HL-60 (cell line): ENCODE results near the gene MX2.

ENCODE experiments used
- DNase-seq, 2 experiments: peaks; one replicate each; pipeline ENCODE4 v3.0.0-alpha.2; 2010 to 2020; ENCODE audit warnings: low read depth in 1 of 2, low spot score in 1 of 2
- H3K27ac ChIP-seq: fragments of 250-450 bp; sonication (Bioruptor Pico); replicated peaks from 2 replicates; pipeline ENCODE4 v1.5.1; 2020; ENCODE audit warnings: mild to moderate bottlenecking, moderate library complexity
- H3K27me3 ChIP-seq: fragments of 250-450 bp; sonication (Bioruptor Pico); 2 replicates; pipeline ENCODE4 v1.5.1; 2021; ENCODE audit warnings: mild to moderate bottlenecking, moderate library complexity; ENCODE audit not compliant: insufficient read depth, poor library complexity, severe bottlenecking
- H3K4me3 ChIP-seq: replicated peaks from 2 replicates; pipeline ENCODE4 v1.5.1; 2011; ENCODE audit warnings: mild to moderate bottlenecking, control low read depth, low read length; ENCODE audit not compliant: insufficient read depth
- GABPA ChIP-seq: IDR thresholded peaks from 2 replicates; pipeline ENCODE4 v1.6.1; 2012; ENCODE audit warnings: low read depth
- POLR2AphosphoS5 ChIP-seq: IDR thresholded peaks from 2 replicates; pipeline ENCODE4 v1.6.1; 2012; ENCODE audit warnings: low read depth
- SPI1 ChIP-seq: IDR thresholded peaks from 2 replicates; pipeline ENCODE4 v1.6.1; 2012; ENCODE audit warnings: low read depth, mild to moderate bottlenecking, borderline replicate concordance
- TF ChIP-seq, protein P1 (sequence below): IDR thresholded peaks from 2 replicates; pipeline ENCODE4 v1.6.1; 2012; ENCODE audit warnings: low read depth; ENCODE audit not compliant: insufficient replicate concordance
- TF ChIP-seq, protein P2 (sequence below): IDR thresholded peaks from one replicate; pipeline ENCODE4 v1.5.1; 2011; ENCODE audit warnings: low read length, control low read depth, inconsistent platforms; ENCODE audit not compliant: insufficient read depth

Gene MX2

DNA sequence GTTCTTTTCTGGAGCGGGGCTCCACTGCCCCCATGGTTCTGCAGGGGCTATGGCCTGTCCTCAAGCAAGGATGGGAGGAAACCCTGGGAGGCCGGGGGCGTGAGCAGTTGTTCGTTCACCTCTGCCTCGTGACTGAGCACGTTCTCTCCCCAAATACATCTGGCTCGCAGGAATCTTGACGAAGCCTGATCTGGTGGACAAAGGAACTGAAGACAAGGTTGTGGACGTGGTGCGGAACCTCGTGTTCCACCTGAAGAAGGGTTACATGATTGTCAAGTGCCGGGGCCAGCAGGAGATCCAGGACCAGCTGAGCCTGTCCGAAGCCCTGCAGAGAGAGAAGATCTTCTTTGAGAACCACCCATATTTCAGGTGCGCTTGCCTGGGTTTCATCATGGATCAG lies 79.7 kb downstream of the MX2 start:
- TF ChIP-seq SPI1 (no peak), POLR2AphosphoS5 (no peak)
- TF ChIP-seq, protein P1, sequence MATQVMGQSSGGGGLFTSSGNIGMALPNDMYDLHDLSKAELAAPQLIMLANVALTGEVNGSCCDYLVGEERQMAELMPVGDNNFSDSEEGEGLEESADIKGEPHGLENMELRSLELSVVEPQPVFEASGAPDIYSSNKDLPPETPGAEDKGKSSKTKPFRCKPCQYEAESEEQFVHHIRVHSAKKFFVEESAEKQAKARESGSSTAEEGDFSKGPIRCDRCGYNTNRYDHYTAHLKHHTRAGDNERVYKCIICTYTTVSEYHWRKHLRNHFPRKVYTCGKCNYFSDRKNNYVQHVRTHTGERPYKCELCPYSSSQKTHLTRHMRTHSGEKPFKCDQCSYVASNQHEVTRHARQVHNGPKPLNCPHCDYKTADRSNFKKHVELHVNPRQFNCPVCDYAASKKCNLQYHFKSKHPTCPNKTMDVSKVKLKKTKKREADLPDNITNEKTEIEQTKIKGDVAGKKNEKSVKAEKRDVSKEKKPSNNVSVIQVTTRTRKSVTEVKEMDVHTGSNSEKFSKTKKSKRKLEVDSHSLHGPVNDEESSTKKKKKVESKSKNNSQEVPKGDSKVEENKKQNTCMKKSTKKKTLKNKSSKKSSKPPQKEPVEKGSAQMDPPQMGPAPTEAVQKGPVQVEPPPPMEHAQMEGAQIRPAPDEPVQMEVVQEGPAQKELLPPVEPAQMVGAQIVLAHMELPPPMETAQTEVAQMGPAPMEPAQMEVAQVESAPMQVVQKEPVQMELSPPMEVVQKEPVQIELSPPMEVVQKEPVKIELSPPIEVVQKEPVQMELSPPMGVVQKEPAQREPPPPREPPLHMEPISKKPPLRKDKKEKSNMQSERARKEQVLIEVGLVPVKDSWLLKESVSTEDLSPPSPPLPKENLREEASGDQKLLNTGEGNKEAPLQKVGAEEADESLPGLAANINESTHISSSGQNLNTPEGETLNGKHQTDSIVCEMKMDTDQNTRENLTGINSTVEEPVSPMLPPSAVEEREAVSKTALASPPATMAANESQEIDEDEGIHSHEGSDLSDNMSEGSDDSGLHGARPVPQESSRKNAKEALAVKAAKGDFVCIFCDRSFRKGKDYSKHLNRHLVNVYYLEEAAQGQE: no peak
- TF ChIP-seq, protein P2, sequence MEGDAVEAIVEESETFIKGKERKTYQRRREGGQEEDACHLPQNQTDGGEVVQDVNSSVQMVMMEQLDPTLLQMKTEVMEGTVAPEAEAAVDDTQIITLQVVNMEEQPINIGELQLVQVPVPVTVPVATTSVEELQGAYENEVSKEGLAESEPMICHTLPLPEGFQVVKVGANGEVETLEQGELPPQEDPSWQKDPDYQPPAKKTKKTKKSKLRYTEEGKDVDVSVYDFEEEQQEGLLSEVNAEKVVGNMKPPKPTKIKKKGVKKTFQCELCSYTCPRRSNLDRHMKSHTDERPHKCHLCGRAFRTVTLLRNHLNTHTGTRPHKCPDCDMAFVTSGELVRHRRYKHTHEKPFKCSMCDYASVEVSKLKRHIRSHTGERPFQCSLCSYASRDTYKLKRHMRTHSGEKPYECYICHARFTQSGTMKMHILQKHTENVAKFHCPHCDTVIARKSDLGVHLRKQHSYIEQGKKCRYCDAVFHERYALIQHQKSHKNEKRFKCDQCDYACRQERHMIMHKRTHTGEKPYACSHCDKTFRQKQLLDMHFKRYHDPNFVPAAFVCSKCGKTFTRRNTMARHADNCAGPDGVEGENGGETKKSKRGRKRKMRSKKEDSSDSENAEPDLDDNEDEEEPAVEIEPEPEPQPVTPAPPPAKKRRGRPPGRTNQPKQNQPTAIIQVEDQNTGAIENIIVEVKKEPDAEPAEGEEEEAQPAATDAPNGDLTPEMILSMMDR: no peak
- no peak overlapping the region for H3K27ac ChIP-seq
- no peak overlapping the region for H3K4me3 ChIP-seq
- DNase-seq: no peak
- H3K27me3 ChIP-seq: no peaks in the 10 kb centered on the region

DNA sequence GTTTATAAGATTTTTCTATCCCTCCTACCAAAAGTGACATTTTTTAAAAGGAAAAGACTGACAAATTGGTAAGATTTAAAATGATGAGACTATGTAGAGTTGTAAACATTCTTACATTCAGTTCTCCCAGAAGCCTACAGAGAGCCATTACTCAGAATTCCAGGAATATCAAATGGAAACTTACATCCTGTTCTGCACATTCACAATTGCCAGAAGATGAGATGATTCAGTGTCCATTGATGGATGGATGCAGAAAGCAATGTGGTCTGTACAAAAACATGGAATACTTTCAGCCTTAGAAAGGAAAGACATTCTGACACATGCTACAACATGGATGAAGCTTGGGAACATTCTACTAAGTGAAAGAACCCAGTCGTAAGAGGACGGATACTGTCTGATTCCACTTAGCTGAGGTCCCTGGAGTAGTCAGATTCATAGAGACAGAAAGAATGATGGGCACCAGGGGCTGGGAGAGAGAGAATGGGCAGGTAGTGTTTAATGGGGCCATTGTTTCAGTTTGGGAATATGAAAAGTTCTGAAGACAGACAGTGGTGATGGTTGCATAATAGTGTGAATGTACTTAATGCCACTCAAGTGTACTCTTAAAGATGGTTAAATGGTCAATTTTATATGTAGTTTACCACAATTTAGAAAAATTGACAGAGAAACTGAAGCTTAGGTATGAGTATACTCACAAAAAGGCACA lies 80.8 kb downstream of the MX2 start:
- no peak for DNase-seq
- TF ChIP-seq, protein P1: no peak
- no peak for TF ChIP-seq SPI1
- TF ChIP-seq GABPA: no peak
- Histone ChIP-seq H3K4me3 (no peak overlapping the region), H3K27me3 (no peaks in the 10 kb centered on the region), H3K27ac (no peak overlapping the region)

DNA sequence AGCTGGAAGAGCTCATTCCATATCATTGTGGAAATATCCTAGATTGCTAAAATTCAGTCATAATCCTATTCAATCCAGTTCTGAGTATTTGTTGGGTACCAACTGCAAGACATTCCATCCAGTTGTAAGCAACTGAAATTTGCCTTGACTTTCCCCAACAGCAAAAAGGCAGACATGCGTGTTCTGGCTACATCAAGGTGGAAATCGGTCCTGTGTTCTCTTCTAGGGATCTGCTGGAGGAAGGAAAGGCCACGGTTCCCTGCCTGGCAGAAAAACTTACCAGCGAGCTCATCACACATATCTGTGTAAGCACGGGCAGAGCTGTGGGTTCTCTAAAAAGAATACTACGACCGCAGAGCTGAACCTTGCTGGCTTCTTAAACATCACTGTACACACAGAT lies 81.7 kb downstream of the MX2 start:
- no peak overlapping the region for H3K27ac ChIP-seq
- no peak for DNase-seq
- TF ChIP-seq, protein P1: no peak
- TF ChIP-seq GABPA: no peak
- no peak for TF ChIP-seq SPI1
- TF ChIP-seq POLR2AphosphoS5: no peak
- TF ChIP-seq, protein P2: no peak
- no peaks in the 10 kb centered on the region for H3K27me3 ChIP-seq
- H3K4me3 ChIP-seq: no peak overlapping the region
